Neural cell (in vitro differentiated cells): ENCODE measurements around the gene MAD2L1BP. TPM values are rescaled to one million over a fixed set of nuclear protein-coding genes. Genes with fewer than 3 reads are reported as not detected.

Experiments used
- H2AFZ ChIP-seq: fragments of 200-600, 300-800 bp; sonication (generic), shearing (Covaris generic); 2 replicates; pipeline ENCODE4 v1.6.0; 2014; ENCODE audit warnings: low read depth, mild to moderate bottlenecking, antibody characterized with exemption, low read length, moderate library complexity
- H3F3A ChIP-seq: fragments of 200-600 bp; shearing (Covaris generic); 2 replicates; pipeline ENCODE4 v1.6.1; 2016; ENCODE audit warnings: mild to moderate bottlenecking, moderate library complexity, mixed read lengths, antibody characterized with exemption, low read length; ENCODE audit not compliant: insufficient read depth, poor library complexity, severe bottlenecking
- H3K27ac ChIP-seq: fragments of 200-600, 300-800 bp; sonication (generic), shearing (Covaris generic); 2 replicates; pipeline ENCODE4 v1.5.1; 2014; ENCODE audit warnings: mild to moderate bottlenecking, low read length, moderate library complexity
- H3K27me3 ChIP-seq: fragments of 300-800, 200-600 bp; sonication (generic), shearing (Covaris generic); 2 replicates; pipeline ENCODE4 v1.6.0; 2014; ENCODE audit warnings: mild to moderate bottlenecking, low read depth, low read length, moderate library complexity; ENCODE audit not compliant: insufficient read depth
- H3K36me3 ChIP-seq: fragments of 300-800, 200-600 bp; sonication (generic), shearing (Covaris generic); 2 replicates; pipeline ENCODE4 v1.5.1; 2014; ENCODE audit warnings: mild to moderate bottlenecking, antibody characterized with exemption, low read length, moderate library complexity; ENCODE audit not compliant: insufficient read depth
- H3K4me2 ChIP-seq: fragments of 300-800, 200-600 bp; sonication (generic), shearing (Covaris generic); 2 replicates; pipeline ENCODE4 v1.6.0; 2014; ENCODE audit warnings: mild to moderate bottlenecking, low read length
- H3K4me3 ChIP-seq: fragments of 300-800, 200-600 bp; sonication (generic), shearing (Covaris generic); 2 replicates; pipeline ENCODE4 v1.5.1; 2014; ENCODE audit warnings: mild to moderate bottlenecking, low read length, moderate library complexity
- H3K79me2 ChIP-seq: fragments of 200-600 bp; shearing (Covaris generic); replicated peaks from 2 replicates; pipeline ENCODE4 v1.6.0; 2014; ENCODE audit warnings: mild to moderate bottlenecking, low read length, moderate library complexity; ENCODE audit not compliant: insufficient read depth
- H3K9ac ChIP-seq: fragments of 300-800, 200-600 bp; sonication (generic), shearing (Covaris generic); 2 replicates; pipeline ENCODE4 v1.6.1; 2016; ENCODE audit warnings: mild to moderate bottlenecking, low read length, mixed read lengths
- H3K9me2 ChIP-seq: fragments of 200-600 bp; shearing (Covaris generic); 2 replicates; pipeline ENCODE4 v1.6.1; 2016; ENCODE audit warnings: mild to moderate bottlenecking, low read length, mixed read lengths; ENCODE audit not compliant: insufficient read depth
- H3K9me3 ChIP-seq: fragments of 200-600, 300-800 bp; sonication (generic), shearing (Covaris generic); 2 replicates; pipeline ENCODE4 v1.6.1; 2016; ENCODE audit warnings: mild to moderate bottlenecking, mixed run types, low read length, moderate library complexity, mixed read lengths
- H4K20me1 ChIP-seq: fragments of 200-600 bp; shearing (Covaris generic); 2 replicates; pipeline ENCODE4 v1.6.1; 2016; ENCODE audit warnings: mild to moderate bottlenecking, mixed run types; ENCODE audit not compliant: insufficient read depth
- CTCF ChIP-seq: fragments of 450-650 bp; IDR thresholded peaks from 2 replicates; pipeline ENCODE4 v1.5.1; 2014; ENCODE audit warnings: antibody characterized with exemption, mild to moderate bottlenecking, moderate library complexity; ENCODE audit not compliant: poor library complexity, severe bottlenecking
- EP300 ChIP-seq: fragments of 450-650 bp; conservative IDR thresholded peaks from 2 replicates; pipeline ENCODE4 v1.6.1; 2014; ENCODE audit warnings: antibody characterized with exemption, mild to moderate bottlenecking, moderate library complexity; ENCODE audit not compliant: poor library complexity, severe bottlenecking
- EZH2 ChIP-seq: fragments of 200-600, 300-800 bp; shearing (Covaris generic), sonication (generic); IDR thresholded peaks from 2 replicates; pipeline ENCODE4 v1.6.1; 2014; ENCODE audit warnings: antibody characterized with exemption, low read length, borderline replicate concordance, mild to moderate bottlenecking; ENCODE audit not compliant: insufficient read depth, poor library complexity, severe bottlenecking
- MXI1 ChIP-seq: fragments of 450-650 bp; conservative IDR thresholded peaks from 2 replicates; pipeline ENCODE4 v1.6.1; 2014; ENCODE audit warnings: antibody characterized with exemption, mild to moderate bottlenecking; ENCODE audit not compliant: poor library complexity, severe bottlenecking
- POLR2AphosphoS5 ChIP-seq: IDR thresholded peaks from 2 replicates; pipeline ENCODE4 v1.6.1; 2012
- RAD21 ChIP-seq: fragments of 450-650 bp; conservative IDR thresholded peaks from 2 replicates; pipeline ENCODE4 v1.6.1; 2014; ENCODE audit warnings: antibody characterized with exemption, mild to moderate bottlenecking, moderate library complexity
- REST ChIP-seq: IDR thresholded peaks from 2 replicates; pipeline ENCODE4 v1.6.1; 2012; ENCODE audit warnings: borderline replicate concordance
- SMC3 ChIP-seq: fragments of 450-650 bp; conservative IDR thresholded peaks from 2 replicates; pipeline ENCODE4 v1.6.1; 2014; ENCODE audit warnings: antibody characterized with exemption, mild to moderate bottlenecking, moderate library complexity; ENCODE audit not compliant: poor library complexity
- TAF1 ChIP-seq: IDR thresholded peaks from 2 replicates; pipeline ENCODE4 v1.6.1; 2012; ENCODE audit warnings: low read depth
- polyA plus RNA-seq: library from polyadenylated mRNA; depleted of rRNA; stranded (reverse); fragments of >200 nt; gene quantifications from 2 replicates; pipeline ENCODE4 v1.2.3, GENCODE V29; 2014

MAD2L1BP gene
- polyA plus RNA-seq, 1 donor from 2014 or later = 43.2 TPM

- H3K27me3 ChIP-seq = no peaks in the 10 kb centered on the region
- H4K20me1 ChIP-seq = no peaks in the 10 kb centered on the region
- H3K27ac ChIP-seq = no peak overlapping the region
- no peak overlapping the region for H3K4me3 ChIP-seq
- H3K9me2 ChIP-seq = no peaks in the 10 kb centered on the region
- TF ChIP-seq CTCF (no peak), EP300 (no peak), TAF1 (no peak), POLR2AphosphoS5 (no peak), MXI1 (no peak), REST (no peak), RAD21 (no peak), SMC3 (no peak), EZH2 (no peak)
- H3K36me3 ChIP-seq = no peaks in the 10 kb centered on the region
- no peak overlapping the region for H3K4me2 ChIP-seq
- no peak overlapping the region for H3K9ac ChIP-seq
- no peaks in the 10 kb centered on the region for H3K79me2 ChIP-seq
- no peaks in the 10 kb centered on the region for H3K9me3 ChIP-seq
- no peaks in the 10 kb centered on the region for H3F3A ChIP-seq
- no peak overlapping the region for H2AFZ ChIP-seq
Observed at GRCh38 chr6:43674921-43675320, 39.3 kb downstream of the MAD2L1BP start.

GRCh38 chr6:43676962-43677606, 41.4 kb downstream of the MAD2L1BP start:
- Histone ChIP-seq H3K4me2 (no peak overlapping the region), H3K9ac (no peak overlapping the region), H3K9me3 (no peaks in the 10 kb centered on the region), H3K36me3 (no peaks in the 10 kb centered on the region), H3K9me2 (no peaks in the 10 kb centered on the region), H2AFZ (no peak overlapping the region), H3F3A (no peaks in the 10 kb centered on the region), H4K20me1 (no peaks in the 10 kb centered on the region), H3K27ac (no peak overlapping the region), H3K79me2 (no peaks in the 10 kb centered on the region), H3K4me3 (no peak overlapping the region), H3K27me3 (no peaks in the 10 kb centered on the region)
- TF ChIP-seq EZH2 (no peak), POLR2AphosphoS5 (no peak), EP300 (no peak), MXI1 (no peak), REST (no peak), CTCF (no peak), TAF1 (no peak), SMC3 (no peak), RAD21 (no peak)
